HG03045 (cell line): ENCODE results near the gene CASP6.

Experiments
- ATAC-seq: cut with Tn5 transposase; IDR thresholded peaks from one replicate; pipeline ENCODE4 v1.9.1; 2021; ENCODE audit warnings: mild to moderate bottlenecking, moderate library complexity; ENCODE audit not compliant: unreplicated experiment

CASP6 gene

GRCh38 chr4:109702950-109703663, at the start of gene CASP6:
Gene CASP6, minus strand, starts transcription at chr4:109703445. Its CDS starts 50 bp downstream, at chr4:109703395.
- ATAC-seq = peak; percentile 72

GRCh38 chr4:109752525-109752924, 49.3 kb upstream of the CASP6 start:
- ATAC-seq = no peak

GRCh38 chr4:109751852-109752251, 48.6 kb upstream of the CASP6 start:
- no peak for ATAC-seq

- no peak for ATAC-seq
Observed at GRCh38 chr4:109750652-109751244, 47.5 kb upstream of the CASP6 start.

GRCh38 chr4:109749388-109750082, 46.3 kb upstream of the CASP6 start:
- no peak for ATAC-seq

GRCh38 chr4:109748114-109748513, 44.9 kb upstream of the CASP6 start:
- no peak for ATAC-seq

- ATAC-seq = no peak
Observed at GRCh38 chr4:109746728-109747127, 43.5 kb upstream of the CASP6 start.

- no peak for ATAC-seq
Observed at GRCh38 chr4:109745830-109746229, 42.6 kb upstream of the CASP6 start.

GRCh38 chr4:109739547-109739946, 36.3 kb upstream of the CASP6 start:
- no peak for ATAC-seq

GRCh38 chr4:109738104-109738872, 35.0 kb upstream of the CASP6 start:
- no peak for ATAC-seq

- ATAC-seq = no peak
Observed at GRCh38 chr4:109735566-109736365, 32.5 kb upstream of the CASP6 start.

GRCh38 chr4:109733728-109734127, 30.5 kb upstream of the CASP6 start:
- no peak for ATAC-seq

GRCh38 chr4:109730619-109731545, 27.6 kb upstream of the CASP6 start:
- no peak for ATAC-seq

- ATAC-seq = peak; percentile 85
Observed at GRCh38 chr4:109729718-109730618, 26.7 kb upstream of the CASP6 start, which contains the start of gene PLA2G12A. Gene PLA2G12A, minus strand, starts transcription at chr4:109730070. Its CDS starts 261 bp downstream, at chr4:109729809.

GRCh38 chr4:109729117-109729717, 26.0 kb upstream of the CASP6 start:
- no peak for ATAC-seq

GRCh38 chr4:109728385-109728784, 25.1 kb upstream of the CASP6 start:
- ATAC-seq = no peak

- ATAC-seq = no peak
Observed at GRCh38 chr4:109723110-109723509, 19.9 kb upstream of the CASP6 start.

GRCh38 chr4:109722357-109722756, 19.1 kb upstream of the CASP6 start:
- ATAC-seq = no peak
